Adrenal gland (tissue), 12 donors: Measurements from ENCODE around the gene CFAP73. TPM values are rescaled to one million over a fixed set of nuclear protein-coding genes. Genes with fewer than 3 reads are reported as not detected.
A peak's percentile ranks its signal among the peaks of the same experiment; 100 is the strongest.

Source experiments
- DNase-seq, 7 donors: peaks; one replicate each; pipeline ENCODE4 v3.0.0-alpha.2; 2019 to 2020
- H3K27ac ChIP-seq, 5 donors: fragments of 200-600 bp; sonication (generic) in 4 of 5; 1 replicate in 3 of 5; 2 replicates in 2 of 5; pipeline versions ENCODE4 v1.5.1 to v1.8.0; 2016 to 2020; ENCODE audit warnings: mild to moderate bottlenecking in 1 of 5
- H3K27me3 ChIP-seq: fragments of 200-600 bp; 2 replicates; pipeline ENCODE4 v1.8.0; 2021
- H3K36me3 ChIP-seq, 2 donors: fragments of 200-600 bp; replicated peaks in 1 of 2; 1 replicate in 1 of 2; 2 replicates in 1 of 2; pipeline versions ENCODE4 v1.5.1 to v1.8.0; 2018 to 2022
- H3K4me1 ChIP-seq, 2 donors: fragments of 200-600 bp; replicated peaks in 1 of 2; 1 replicate in 1 of 2; 2 replicates in 1 of 2; pipeline versions ENCODE4 v1.5.1 to v1.8.0; 2018 to 2021
- H3K4me3 ChIP-seq, 4 donors: fragments of 200-600 bp; sonication (generic) in 3 of 4; one replicate each; pipeline ENCODE4 v1.5.1; 2016 to 2018
- H3K9me3 ChIP-seq, 3 donors: fragments of 200-600 bp; sonication (generic) in 1 of 3; replicated peaks in 1 of 3; 1 replicate in 2 of 3; 2 replicates in 1 of 3; pipeline versions ENCODE4 v1.5.1 to v1.8.0; 2016 to 2021
- POLR2A ChIP-seq, 2 donors: fragments of 450-650 bp; IDR thresholded peaks; one replicate each; pipeline ENCODE4 v1.6.1; 2017; ENCODE audit warnings: antibody characterized with exemption in 2 of 2, mild to moderate bottlenecking in 2 of 2, moderate library complexity in 1 of 2
- WGBS, 4 donors: extraction: QIAGEN DNeasy Blood & Tissue Kit in 2 of 4; methylation state at CpG; one replicate each; pipeline versions ENCODE4 v1.1.5 to v1.1.7; 2013 to 2017; 5-methylcytosine and 5-hydroxymethylcytosine counted together
- intact Hi-C, 2 donors: fragments of 100-400 bp; cut with DNase I; formaldehyde crosslinking; loops; one replicate each; pipeline versions ENCODE4 v1.14.1 to v1.15.0; 2022 to 2023
- polyA plus RNA-seq, 3 donors: library from polyadenylated mRNA; stranded (reverse); fragments of 200-250 nt in 2 of 3; fragments of 350-450 nt in 1 of 3; fragmentation: Illumina TruSeq in 1 of 3; extraction: RNeasy Lipid Tissue Mini Kit (QIAGEN cat#74804) in 1 of 3; gene quantifications; one replicate each; pipeline ENCODE4 v1.2.3, GENCODE V29; 2013 to 2014
- total RNA-seq, 9 donors: library from RNA; depleted of rRNA in 4 of 9; stranded (reverse); fragments of >200 nt in 4 of 9; fragments of 120-200 nt in 1 of 9; fragmentation: NEBNext Ultra II Directional in 1 of 9; extraction: Animal tissue kit (Norgen Biotek cat#: 25700) in 1 of 9; gene quantifications; one replicate each; pipeline versions ENCODE4 v1.1.0 to v1.2.4, GENCODE V29; 2013 to 2023
- TF ChIP-seq, protein P1 (sequence below), 6 experiments: fragments of 450-650 bp in 4 of 6; fragments of 200-600 bp in 2 of 6; sonication (generic) in 1 of 6; IDR thresholded peaks; 1 replicate in 5 of 6; 2 replicates in 1 of 6; pipeline versions ENCODE4 v1.5.1 to v1.8.0; 2016 to 2021; ENCODE audit warnings: antibody characterized with exemption in 6 of 6, mild to moderate bottlenecking in 2 of 6, moderate library complexity in 1 of 6
- donor health status: healthy with polysubstance abuse.
- donor health status: Bipolar disorder and iron deficiency.
- donor health status: DM: yes; HTN: yes; CAD: no.
- donor health status: DM: no; HTN: no; CAD: no.
- donor health status: DM: no; HTN: no; CAD: no.
- donor health status: DM: yes; HTN: yes; CAD: no.

Gene CFAP73
- total and polyA plus RNA-seq, 12 donors: 0.14 to 0.57 (median 0.24) TPM; not detected in 7

DNA sequence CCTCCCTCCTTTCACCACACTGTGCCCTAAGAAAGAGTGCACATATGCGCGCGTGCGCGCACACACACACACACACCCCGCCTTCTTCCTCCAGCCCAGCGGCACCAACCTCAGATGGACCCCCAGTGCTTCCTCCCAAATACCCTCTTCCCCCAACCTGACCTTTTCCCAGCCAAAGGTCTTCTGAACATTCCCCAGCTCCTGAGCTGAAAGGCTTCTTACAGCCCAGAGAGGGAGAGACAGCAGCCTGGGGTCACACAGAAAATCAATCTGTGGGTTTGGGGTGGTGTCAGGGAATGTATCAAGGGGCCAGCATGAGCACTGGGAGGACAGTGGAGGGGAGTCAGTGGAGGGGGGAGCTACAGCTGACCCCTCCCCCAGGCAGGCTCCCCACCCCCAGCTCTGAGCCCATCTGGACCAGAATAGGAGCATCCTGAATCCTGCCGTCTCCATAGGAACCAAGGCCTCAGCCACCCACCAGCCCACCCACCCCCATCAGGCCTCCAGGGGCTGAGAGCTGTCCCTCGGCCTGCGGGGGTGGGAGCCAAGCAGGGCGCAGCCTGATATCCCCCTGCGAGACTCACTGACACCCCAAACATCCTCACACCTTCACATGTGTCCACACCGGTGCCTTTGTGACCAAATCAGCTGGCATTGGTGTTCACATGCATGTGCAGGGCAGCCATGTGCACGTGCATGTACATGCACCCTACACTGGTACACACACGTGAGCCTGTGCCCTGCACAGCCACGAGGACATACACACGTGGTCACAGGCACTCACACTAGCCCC is 19.7 kb upstream of the CFAP73 start:
- Histone ChIP-seq H3K4me1 (peaks cover 0 to 13% of the 10 kb centered on the region in 2 donors), H3K4me3 (no peak overlapping the region), H3K27me3 (no peaks in the 10 kb centered on the region), H3K9me3 (no peaks in the 10 kb centered on the region), H3K36me3 (no peaks in the 10 kb centered on the region), H3K27ac (peak overlapping the region in 2 of 5 donors; percentile 8 to 71)
- no peak for DNase-seq
- TF ChIP-seq, protein P1, sequence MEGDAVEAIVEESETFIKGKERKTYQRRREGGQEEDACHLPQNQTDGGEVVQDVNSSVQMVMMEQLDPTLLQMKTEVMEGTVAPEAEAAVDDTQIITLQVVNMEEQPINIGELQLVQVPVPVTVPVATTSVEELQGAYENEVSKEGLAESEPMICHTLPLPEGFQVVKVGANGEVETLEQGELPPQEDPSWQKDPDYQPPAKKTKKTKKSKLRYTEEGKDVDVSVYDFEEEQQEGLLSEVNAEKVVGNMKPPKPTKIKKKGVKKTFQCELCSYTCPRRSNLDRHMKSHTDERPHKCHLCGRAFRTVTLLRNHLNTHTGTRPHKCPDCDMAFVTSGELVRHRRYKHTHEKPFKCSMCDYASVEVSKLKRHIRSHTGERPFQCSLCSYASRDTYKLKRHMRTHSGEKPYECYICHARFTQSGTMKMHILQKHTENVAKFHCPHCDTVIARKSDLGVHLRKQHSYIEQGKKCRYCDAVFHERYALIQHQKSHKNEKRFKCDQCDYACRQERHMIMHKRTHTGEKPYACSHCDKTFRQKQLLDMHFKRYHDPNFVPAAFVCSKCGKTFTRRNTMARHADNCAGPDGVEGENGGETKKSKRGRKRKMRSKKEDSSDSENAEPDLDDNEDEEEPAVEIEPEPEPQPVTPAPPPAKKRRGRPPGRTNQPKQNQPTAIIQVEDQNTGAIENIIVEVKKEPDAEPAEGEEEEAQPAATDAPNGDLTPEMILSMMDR (IDR thresholded peaks at IDR 0.05): no peak
- intact Hi-C loops: no loop called here
- 70 to 76% (median 73%) methylated on average over 14 to 17 of the region's 17 CpGs for WGBS, 4 donors

DNA sequence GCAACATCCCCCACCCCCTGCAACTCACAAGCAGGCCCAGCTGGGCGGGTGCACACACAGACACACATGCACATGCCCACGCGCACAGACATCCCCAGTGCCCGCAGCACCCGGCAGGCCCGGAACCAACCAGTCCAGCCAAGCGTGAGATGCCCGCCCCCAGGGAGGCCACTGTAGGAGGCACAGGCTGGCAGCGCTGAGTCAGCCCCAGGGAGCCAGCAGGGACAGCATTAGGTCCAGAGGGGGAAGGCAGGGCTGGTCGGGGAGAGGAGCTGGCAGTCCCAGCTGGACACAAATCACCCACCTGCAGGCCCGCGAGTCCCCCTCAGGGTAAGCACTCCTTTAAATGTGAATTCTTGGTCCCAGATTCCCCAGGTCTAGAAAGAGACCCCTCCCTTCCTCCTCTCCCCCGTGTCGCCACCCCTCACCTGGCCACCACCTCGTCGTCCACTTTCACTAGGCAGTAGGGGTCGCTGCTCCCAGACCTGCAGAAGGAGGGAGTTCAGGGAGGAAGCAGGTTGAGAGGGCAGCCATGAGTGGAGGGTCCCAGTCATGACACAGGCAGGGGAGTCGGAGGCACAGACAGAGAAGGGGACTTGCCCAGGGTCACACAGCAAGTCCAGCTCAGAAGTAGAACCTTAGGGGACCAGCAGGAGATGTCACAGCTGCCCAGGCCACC is 18.9 kb upstream of the CFAP73 start:
- no peaks in the 10 kb centered on the region for H3K36me3 ChIP-seq
- peaks cover 0 to 14% of the 10 kb centered on the region in 2 donors for H3K4me1 ChIP-seq
- no peaks in the 10 kb centered on the region for H3K9me3 ChIP-seq
- H3K27me3 ChIP-seq: no peaks in the 10 kb centered on the region
- TF ChIP-seq POLR2A (IDR thresholded peaks at IDR 0.05): peak in 1 of 2 donors; percentile 42
- TF ChIP-seq, protein P1 (IDR thresholded peaks at IDR 0.05): peak in 2 of 6 experiments; percentile 9 to 13
- 26 to 33% (median 31%) methylated on average over 3 to 18 of the region's 18 CpGs for WGBS, 4 donors
- intact Hi-C loops: no loop called here
- no peak overlapping the region for H3K4me3 ChIP-seq
- H3K27ac ChIP-seq: peak overlapping the region in 3 of 5 donors; percentile 8 to 71 (median 19)
- DNase-seq: peak; percentile 66 to 89 (median 72)

DNA sequence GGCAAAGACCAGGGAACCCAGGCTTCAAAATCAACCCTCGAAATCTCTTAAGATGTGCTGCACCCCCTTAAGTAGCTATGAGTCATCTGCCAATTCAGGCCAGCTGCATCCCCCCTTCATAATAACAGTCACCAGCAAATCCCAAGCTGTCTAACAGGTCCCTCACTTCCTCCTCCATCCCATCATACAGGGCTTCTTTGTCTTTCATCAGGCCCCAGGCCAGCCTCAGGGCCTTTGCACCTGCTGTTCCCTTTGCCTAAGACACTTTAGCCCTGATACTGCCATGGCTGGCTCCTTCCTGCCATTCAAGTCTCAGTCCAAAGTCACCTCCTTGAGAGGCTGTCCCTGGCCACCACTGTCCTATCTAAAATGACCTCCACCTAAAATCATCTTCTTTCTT is 18.0 kb upstream of the CFAP73 start:
- no peak overlapping the region for H3K27ac ChIP-seq
- H3K4me3 ChIP-seq: no peak overlapping the region
- WGBS, 4 donors: 80 to 90% (median 86%) methylated on average over 1 of the region's 1 CpG
- no peaks in the 10 kb centered on the region for H3K36me3 ChIP-seq
- H3K4me1 ChIP-seq: peaks cover 0 to 22% of the 10 kb centered on the region in 2 donors
- TF ChIP-seq, protein P1 (IDR thresholded peaks at IDR 0.05): no peak
- TF ChIP-seq POLR2A (IDR thresholded peaks at IDR 0.05): no peak
- DNase-seq: no peak
- no peaks in the 10 kb centered on the region for H3K27me3 ChIP-seq
- intact Hi-C loops: no loop called here
- no peaks in the 10 kb centered on the region for H3K9me3 ChIP-seq

DNA sequence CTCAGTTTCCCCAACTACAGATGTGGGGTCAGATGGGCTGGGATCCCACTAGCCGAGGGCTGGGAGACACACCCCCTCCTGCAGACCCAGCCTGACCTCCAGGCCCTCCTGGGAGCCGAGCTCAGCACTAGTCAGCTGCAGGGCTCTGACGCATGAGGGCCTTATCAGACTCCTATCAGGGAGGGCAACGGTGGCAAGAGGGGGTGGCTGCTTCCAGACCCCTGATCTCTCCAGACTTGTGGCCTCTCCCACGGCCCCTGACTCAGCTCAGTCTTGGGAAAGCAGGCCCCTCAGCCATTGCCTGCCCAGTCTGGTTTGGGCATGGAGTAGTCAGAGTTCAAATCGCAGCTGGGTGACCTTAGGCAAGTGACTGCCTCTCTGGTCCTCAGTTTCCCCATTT is 16.5 kb upstream of the CFAP73 start:
- peak in 6 of 7 donors; percentile 38 to 80 (median 70) for DNase-seq
- 36 to 69% (median 40%) methylated on average over 3 to 6 of the region's 6 CpGs for WGBS, 4 donors
- Histone ChIP-seq H3K36me3 (no peaks in the 10 kb centered on the region), H3K9me3 (no peaks in the 10 kb centered on the region), H3K27me3 (no peaks in the 10 kb centered on the region), H3K4me3 (no peak overlapping the region), H3K27ac (peak overlapping the region in 3 of 5 donors; percentile 51 to 88 (median 68)), H3K4me1 (peaks cover 0 to 22% of the 10 kb centered on the region in 2 donors)
- intact Hi-C loops: no loop called here
- TF ChIP-seq POLR2A (IDR thresholded peaks at IDR 0.05): no peak
- TF ChIP-seq, protein P1 (IDR thresholded peaks at IDR 0.05): no peak
